H1 (cell line): ENCODE measurements around the gene ASPHD2.

Source experiments
- BCL11A ChIP-seq, 2 experiments: IDR thresholded peaks; one replicate each; pipeline ENCODE4 v1.6.1; 2011; ENCODE audit warnings: low read depth in 2 of 2, low read length in 2 of 2, mild to moderate bottlenecking in 2 of 2
- CEBPB ChIP-seq: IDR thresholded peaks from 2 replicates; pipeline ENCODE4 v1.6.1; 2012; ENCODE audit warnings: low read depth, low read length
- CHD1 ChIP-seq: IDR thresholded peaks from 2 replicates; pipeline ENCODE4 v1.6.1; 2012; ENCODE audit warnings: low read depth, low read length, improper control_type of control experiment
- EGR1 ChIP-seq: IDR thresholded peaks from 2 replicates; pipeline ENCODE4 v1.6.1; 2011; ENCODE audit warnings: low read depth, low read length, borderline replicate concordance
- MAX ChIP-seq: IDR thresholded peaks from 2 replicates; pipeline ENCODE4 v1.6.1; 2012; ENCODE audit warnings: inconsistent platforms
- NRF1 ChIP-seq: IDR thresholded peaks from 2 replicates; pipeline ENCODE4 v1.6.1; 2011; ENCODE audit warnings: mild to moderate bottlenecking, low read depth, low read length, improper control_type of control experiment
- POLR2A ChIP-seq, 2 experiments: IDR thresholded peaks; 1 replicate in 1 of 2; 2 replicates in 1 of 2; pipeline ENCODE4 v1.6.1; 2011; ENCODE audit warnings: low read depth in 2 of 2, low read length in 2 of 2, mild to moderate bottlenecking in 2 of 2; ENCODE audit errors: control extremely low read depth in 1 of 2
- POLR2AphosphoS5 ChIP-seq: IDR thresholded peaks from 2 replicates; pipeline ENCODE4 v1.6.1; 2011; ENCODE audit warnings: low read depth, low read length
- TAF1 ChIP-seq: IDR thresholded peaks from 2 replicates; pipeline ENCODE4 v1.6.1; 2011; ENCODE audit warnings: mild to moderate bottlenecking, low read depth, low read length
- TBP ChIP-seq: IDR thresholded peaks from 2 replicates; pipeline ENCODE4 v1.6.1; 2011; ENCODE audit warnings: low read depth, low read length, improper control_type of control experiment
- YY1 ChIP-seq: IDR thresholded peaks from 2 replicates; pipeline ENCODE4 v1.6.1; 2011; ENCODE audit warnings: low read depth, mild to moderate bottlenecking, low read length
- ZNF274 ChIP-seq: IDR thresholded peaks from 2 replicates; pipeline ENCODE4 v1.7.0; 2012; ENCODE audit warnings: low read length, borderline replicate concordance; ENCODE audit errors: extremely low read depth
- TF ChIP-seq, protein P1 (sequence below), 3 experiments: IDR thresholded peaks; 1 replicate in 2 of 3; 2 replicates in 1 of 3; pipeline versions ENCODE4 v1.5.1 to v1.6.1; 2011; ENCODE audit warnings: low read length in 3 of 3, mild to moderate bottlenecking in 3 of 3, inconsistent platforms in 2 of 3, low read depth in 1 of 3, moderate library complexity in 1 of 3; ENCODE audit not compliant: insufficient read depth in 1 of 3; ENCODE audit errors: control extremely low read depth in 1 of 3

DNA sequence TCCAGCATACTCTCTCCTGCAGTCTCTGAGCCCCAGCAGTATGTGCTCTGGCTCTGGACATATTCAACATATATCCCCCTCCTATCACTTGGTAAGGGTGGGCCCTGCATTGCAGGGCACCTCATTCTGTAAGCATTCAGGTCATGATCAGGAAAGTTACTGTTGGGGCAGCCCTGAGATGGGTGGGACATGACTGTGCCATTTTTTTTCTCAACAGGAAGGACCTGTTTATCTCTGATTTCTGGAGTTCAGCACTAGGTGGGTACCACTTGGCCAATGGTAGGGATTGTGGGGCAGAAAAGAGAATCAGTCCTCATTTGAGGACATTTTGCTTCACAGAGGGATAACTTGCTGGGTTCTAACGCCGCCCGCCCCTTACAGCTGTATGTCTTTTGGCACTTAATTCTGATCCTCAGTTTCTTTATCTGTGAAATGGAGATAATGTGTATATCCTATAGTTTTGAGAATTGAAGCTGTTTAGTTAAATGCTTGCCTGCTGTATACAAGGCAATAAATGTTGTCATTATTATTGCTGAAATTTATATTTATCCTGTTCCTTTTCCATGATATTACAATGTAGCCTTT, 56.8 kb downstream of the ASPHD2 start:
- TF ChIP-seq TAF1 (no peak), YY1 (no peak), EGR1 (no peak), NRF1 (no peak), MAX (no peak), TBP (no peak), POLR2AphosphoS5 (no peak), CEBPB (no peak), CHD1 (no peak), POLR2A (IDR thresholded peaks at IDR 0.05; ENCODE audit: control extremely low read depth in 1 of 2, low read depth in 2 of 2, low read length in 2 of 2) (no peak), ZNF274 (no peak), BCL11A (IDR thresholded peaks at IDR 0.05; ENCODE audit: low read depth in 2 of 2, low read length in 2 of 2) (no peak)
- TF ChIP-seq, protein P1, sequence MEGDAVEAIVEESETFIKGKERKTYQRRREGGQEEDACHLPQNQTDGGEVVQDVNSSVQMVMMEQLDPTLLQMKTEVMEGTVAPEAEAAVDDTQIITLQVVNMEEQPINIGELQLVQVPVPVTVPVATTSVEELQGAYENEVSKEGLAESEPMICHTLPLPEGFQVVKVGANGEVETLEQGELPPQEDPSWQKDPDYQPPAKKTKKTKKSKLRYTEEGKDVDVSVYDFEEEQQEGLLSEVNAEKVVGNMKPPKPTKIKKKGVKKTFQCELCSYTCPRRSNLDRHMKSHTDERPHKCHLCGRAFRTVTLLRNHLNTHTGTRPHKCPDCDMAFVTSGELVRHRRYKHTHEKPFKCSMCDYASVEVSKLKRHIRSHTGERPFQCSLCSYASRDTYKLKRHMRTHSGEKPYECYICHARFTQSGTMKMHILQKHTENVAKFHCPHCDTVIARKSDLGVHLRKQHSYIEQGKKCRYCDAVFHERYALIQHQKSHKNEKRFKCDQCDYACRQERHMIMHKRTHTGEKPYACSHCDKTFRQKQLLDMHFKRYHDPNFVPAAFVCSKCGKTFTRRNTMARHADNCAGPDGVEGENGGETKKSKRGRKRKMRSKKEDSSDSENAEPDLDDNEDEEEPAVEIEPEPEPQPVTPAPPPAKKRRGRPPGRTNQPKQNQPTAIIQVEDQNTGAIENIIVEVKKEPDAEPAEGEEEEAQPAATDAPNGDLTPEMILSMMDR (IDR thresholded peaks at IDR 0.05; ENCODE audit: control extremely low read depth in 1 of 3, insufficient read depth in 1 of 3, low read depth in 1 of 3, low read length in 3 of 3), result no peak
